Mesothelial cell of epicardium (in vitro differentiated cells): Measurements from ENCODE around the gene SLC22A3. TPM values are rescaled to one million over a fixed set of nuclear protein-coding genes. Genes with fewer than 3 reads are reported as not detected.

Experiments used
- DNase-seq, 2 experiments: peaks; one replicate each; pipeline ENCODE4 v3.0.0; 2021; ENCODE audit warnings: low spot score in 2 of 2; ENCODE audit not compliant: unreplicated experiment in 2 of 2
- H3K27ac Mint-ChIP-seq: 2 replicates; pipeline ENCODE4 v1.8.0; 2021; ENCODE audit warnings: mixed read lengths
- H3K27me3 Mint-ChIP-seq: 2 replicates; pipeline ENCODE4 v1.8.0; 2021; ENCODE audit warnings: low read depth, mixed read lengths
- H3K36me3 Mint-ChIP-seq: 2 replicates; pipeline ENCODE4 v1.8.0; 2021; ENCODE audit warnings: mixed read lengths
- H3K4me1 Mint-ChIP-seq: 2 replicates; pipeline ENCODE4 v1.8.0; 2021; ENCODE audit warnings: mixed read lengths
- H3K4me3 Mint-ChIP-seq: 2 replicates; pipeline ENCODE4 v1.8.0; 2021; ENCODE audit warnings: mild to moderate bottlenecking, moderate library complexity, mixed read lengths
- H3K9me3 Mint-ChIP-seq: 2 replicates; pipeline ENCODE4 v1.8.0; 2021; ENCODE audit warnings: mixed read lengths
- CTCF ChIP-seq: fragments of 200-600 bp; sonication (generic); IDR thresholded peaks from one replicate; pipeline ENCODE4 v1.5.0; 2021; ENCODE audit warnings: antibody characterized with exemption; ENCODE audit not compliant: unreplicated experiment
- total RNA-seq: library from RNA; stranded (reverse); gene quantifications from 3 replicates; pipeline ENCODE4 v1.2.1, GENCODE V29; 2021

SLC22A3 gene
- total RNA-seq, 1 donor from 2014 or later = 1.3 TPM

GRCh38 chr6:160420969-160421556 lies 72.9 kb downstream of the SLC22A3 start:
- DNase-seq = no peak
- no peaks in the 10 kb centered on the region for H3K36me3 Mint-ChIP-seq
- H3K27ac Mint-ChIP-seq = no peak overlapping the region
- no peak for TF ChIP-seq CTCF
- no peaks in the 10 kb centered on the region for H3K4me1 Mint-ChIP-seq
- no peaks in the 10 kb centered on the region for H3K9me3 Mint-ChIP-seq
- no peaks in the 10 kb centered on the region for H3K27me3 Mint-ChIP-seq
- H3K4me3 Mint-ChIP-seq = no peak overlapping the region

- no peak for TF ChIP-seq CTCF
- Mint-ChIP-seq H3K4me3 (no peak overlapping the region), H3K9me3 (no peaks in the 10 kb centered on the region), H3K4me1 (no peaks in the 10 kb centered on the region), H3K36me3 (no peaks in the 10 kb centered on the region), H3K27me3 (no peaks in the 10 kb centered on the region), H3K27ac (no peak overlapping the region)
- DNase-seq = no peak
Measured at GRCh38 chr6:160421854-160422253, 73.7 kb downstream of the SLC22A3 start.

- Mint-ChIP-seq H3K9me3 (no peaks in the 10 kb centered on the region), H3K4me3 (no peak overlapping the region), H3K36me3 (no peaks in the 10 kb centered on the region), H3K4me1 (peaks cover 15% of the 10 kb centered on the region), H3K27me3 (no peaks in the 10 kb centered on the region), H3K27ac (no peak overlapping the region)
- DNase-seq = no peak
- no peak for TF ChIP-seq CTCF
Measured at GRCh38 chr6:160424256-160424655, 76.1 kb downstream of the SLC22A3 start.

DNA sequence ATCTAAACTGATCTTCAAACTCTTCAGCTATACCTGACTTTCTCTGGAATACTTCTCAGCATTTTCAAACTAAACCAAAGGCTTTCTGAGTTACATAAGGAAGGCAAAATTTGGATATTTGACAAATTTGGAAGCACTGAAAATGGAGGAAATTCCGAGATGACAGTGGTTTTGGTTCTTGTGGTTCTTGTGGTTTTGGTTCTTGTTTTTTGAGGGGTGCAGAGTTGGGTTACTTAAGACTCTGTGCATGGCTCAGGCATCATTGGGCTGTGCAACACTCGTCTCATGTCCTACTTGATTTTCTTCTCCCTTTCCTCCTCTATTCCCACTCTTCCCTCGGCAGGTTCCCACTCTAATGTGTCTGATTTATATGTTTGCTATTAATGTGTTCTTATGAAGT lies 78.0 kb downstream of the SLC22A3 start:
- Mint-ChIP-seq H3K4me1 (peaks cover 30% of the 10 kb centered on the region), H3K27me3 (no peaks in the 10 kb centered on the region), H3K36me3 (no peaks in the 10 kb centered on the region), H3K4me3 (no peak overlapping the region), H3K27ac (no peak overlapping the region), H3K9me3 (no peaks in the 10 kb centered on the region)
- no peak for TF ChIP-seq CTCF
- no peak for DNase-seq

DNA sequence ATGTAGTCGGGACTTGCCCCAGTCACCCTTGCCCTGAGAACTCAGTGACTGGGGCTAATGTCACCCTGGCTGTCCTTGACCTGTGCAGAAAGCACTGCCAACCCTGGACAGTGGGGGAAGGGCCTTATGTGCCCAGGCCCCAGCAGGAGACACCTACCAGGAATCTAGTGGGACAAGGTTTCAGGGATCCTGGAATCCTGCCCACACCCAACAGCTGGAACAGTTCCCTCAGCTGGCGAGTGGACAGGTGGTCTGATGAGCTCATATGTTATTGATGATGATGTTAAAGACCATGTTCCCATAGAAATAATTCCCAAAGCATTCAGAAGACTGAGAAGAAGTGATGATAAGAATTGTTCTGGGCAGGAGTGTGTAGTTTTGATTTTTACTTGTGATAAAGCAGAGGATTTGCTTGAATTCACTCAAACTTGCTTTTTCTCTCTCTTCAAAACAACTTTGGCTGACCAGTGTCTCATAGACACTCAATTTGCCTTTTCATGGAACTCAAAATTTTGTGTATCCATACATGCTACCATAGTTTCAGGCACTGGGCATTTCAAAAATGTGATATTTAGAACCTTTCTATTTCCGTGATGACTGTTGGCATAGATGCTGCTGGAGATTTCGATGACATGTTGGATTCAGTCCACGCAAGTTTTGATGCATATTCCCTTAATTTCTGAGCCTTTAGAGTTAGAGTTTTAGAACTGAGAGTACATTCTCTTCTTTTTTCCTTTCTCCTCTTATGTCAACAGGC lies 79.3 kb downstream of the SLC22A3 start:
- H3K36me3 Mint-ChIP-seq = no peaks in the 10 kb centered on the region
- DNase-seq = no peak
- H3K4me3 Mint-ChIP-seq = no peak overlapping the region
- H3K27me3 Mint-ChIP-seq = no peaks in the 10 kb centered on the region
- H3K27ac Mint-ChIP-seq = no peak overlapping the region
- peaks cover 39% of the 10 kb centered on the region for H3K4me1 Mint-ChIP-seq
- no peak for TF ChIP-seq CTCF
- no peaks in the 10 kb centered on the region for H3K9me3 Mint-ChIP-seq
